ENCODE data around the gene CTPS1. TPM values are rescaled to one million over a fixed set of nuclear protein-coding genes. Genes with fewer than 3 reads are reported as not detected.

CTPS1 gene, protein sequence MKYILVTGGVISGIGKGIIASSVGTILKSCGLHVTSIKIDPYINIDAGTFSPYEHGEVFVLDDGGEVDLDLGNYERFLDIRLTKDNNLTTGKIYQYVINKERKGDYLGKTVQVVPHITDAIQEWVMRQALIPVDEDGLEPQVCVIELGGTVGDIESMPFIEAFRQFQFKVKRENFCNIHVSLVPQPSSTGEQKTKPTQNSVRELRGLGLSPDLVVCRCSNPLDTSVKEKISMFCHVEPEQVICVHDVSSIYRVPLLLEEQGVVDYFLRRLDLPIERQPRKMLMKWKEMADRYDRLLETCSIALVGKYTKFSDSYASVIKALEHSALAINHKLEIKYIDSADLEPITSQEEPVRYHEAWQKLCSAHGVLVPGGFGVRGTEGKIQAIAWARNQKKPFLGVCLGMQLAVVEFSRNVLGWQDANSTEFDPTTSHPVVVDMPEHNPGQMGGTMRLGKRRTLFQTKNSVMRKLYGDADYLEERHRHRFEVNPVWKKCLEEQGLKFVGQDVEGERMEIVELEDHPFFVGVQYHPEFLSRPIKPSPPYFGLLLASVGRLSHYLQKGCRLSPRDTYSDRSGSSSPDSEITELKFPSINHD
- total RNA-seq (2016; rRNA removed; fragmentation: Illumina TruSeq; extraction: Trizol) (42.8 and 63.1 TPM in 2 replicates), polyA plus RNA-seq (2011; rRNA removed) (9.6 and 10.1 TPM in 2 replicates), polyA minus RNA-seq (2011; rRNA and poly(A)+ RNA removed; ENCODE audit: low replicate concordance) (23.3 and 120 TPM in 2 replicates), Bru-seq, nascent RNA (percentile 84 among the genes with signal in this experiment), BruChase-seq, experiment 1, labeled RNA remaining after a 6-hour chase (percentile 79 among the genes with signal in this experiment), BruChase-seq, experiment 2, labeled RNA remaining after a 2-hour chase (percentile 87 among the genes with signal in this experiment)
- 8.1 and 8.4 TPM in 2 replicates for total RNA-seq (2016; cell fraction: cytosol; rRNA removed; fragmentation: Illumina TruSeq; extraction: Trizol; ENCODE audit: low read depth)
- 40.9 and 54.3 TPM in 2 replicates for total RNA-seq (2016; cell fraction: insoluble cytoplasmic fraction; rRNA removed; fragmentation: Illumina TruSeq; extraction: Trizol)
- 18.5 and 19.2 TPM in 2 replicates for total RNA-seq (2016; cell fraction: membrane; rRNA removed; fragmentation: Illumina TruSeq; extraction: Trizol)
- total RNA-seq (2016; cell fraction: nucleus; rRNA removed; fragmentation: Illumina TruSeq; extraction: Trizol) = 56.4 and 60.8 TPM in 2 replicates
- 6.4 and 7.9 TPM in 2 replicates for polyA plus RNA-seq (2011; cell fraction: cytosol; rRNA removed)
- polyA plus RNA-seq (2011; cell fraction: nucleus; rRNA removed) = 42.7 and 43.4 TPM in 2 replicates
- polyA plus RNA-seq (2012) = 19.4 and 21.9 TPM in 2 replicates
- 4.7 and 5.0 TPM in 2 replicates for polyA plus RNA-seq (2016; cell fraction: cytosol; fragmentation: Illumina TruSeq; extraction: Trizol; ENCODE audit: low read depth)
- 61.3 and 68.4 TPM in 2 replicates for polyA plus RNA-seq (2016; cell fraction: insoluble cytoplasmic fraction; fragmentation: Illumina TruSeq; extraction: Trizol; ENCODE audit: low read depth)
- 9.5 and 10.5 TPM in 2 replicates for polyA plus RNA-seq (2016; cell fraction: membrane; fragmentation: Illumina TruSeq; extraction: Trizol; ENCODE audit: low read depth)
- polyA plus RNA-seq (2016; cell fraction: nucleus; fragmentation: Illumina TruSeq; extraction: Trizol; ENCODE audit: insufficient read depth, low read depth) = 105 and 109 TPM in 2 replicates
- 7.5 and 8.1 TPM in 2 replicates for polyA minus RNA-seq (2011; cell fraction: cytosol; rRNA and poly(A)+ RNA removed)
- polyA minus RNA-seq (2011; cell fraction: nucleus; rRNA and poly(A)+ RNA removed) = 51.4 and 55.3 TPM in 2 replicates
- long read RNA-seq, experiment 1, transcript CTPS1-202 (19 exons, 3,201 nt) = major isoform, 33 of 49 reads
- long read RNA-seq, experiment 1, partial matches to known transcripts = 5 of 49 reads
- long read RNA-seq, experiment 1, other reads (novel, unspliced or antisense) = 7 of 49 reads
- long read RNA-seq, experiment 2, transcript CTPS1-202 (19 exons, 3,201 nt) = major isoform, 32 of 69 reads
- long read RNA-seq, experiment 2, partial matches to known transcripts = 24 of 69 reads
- long read RNA-seq, experiment 2, other reads (novel, unspliced or antisense) = 9 of 69 reads

DNA sequence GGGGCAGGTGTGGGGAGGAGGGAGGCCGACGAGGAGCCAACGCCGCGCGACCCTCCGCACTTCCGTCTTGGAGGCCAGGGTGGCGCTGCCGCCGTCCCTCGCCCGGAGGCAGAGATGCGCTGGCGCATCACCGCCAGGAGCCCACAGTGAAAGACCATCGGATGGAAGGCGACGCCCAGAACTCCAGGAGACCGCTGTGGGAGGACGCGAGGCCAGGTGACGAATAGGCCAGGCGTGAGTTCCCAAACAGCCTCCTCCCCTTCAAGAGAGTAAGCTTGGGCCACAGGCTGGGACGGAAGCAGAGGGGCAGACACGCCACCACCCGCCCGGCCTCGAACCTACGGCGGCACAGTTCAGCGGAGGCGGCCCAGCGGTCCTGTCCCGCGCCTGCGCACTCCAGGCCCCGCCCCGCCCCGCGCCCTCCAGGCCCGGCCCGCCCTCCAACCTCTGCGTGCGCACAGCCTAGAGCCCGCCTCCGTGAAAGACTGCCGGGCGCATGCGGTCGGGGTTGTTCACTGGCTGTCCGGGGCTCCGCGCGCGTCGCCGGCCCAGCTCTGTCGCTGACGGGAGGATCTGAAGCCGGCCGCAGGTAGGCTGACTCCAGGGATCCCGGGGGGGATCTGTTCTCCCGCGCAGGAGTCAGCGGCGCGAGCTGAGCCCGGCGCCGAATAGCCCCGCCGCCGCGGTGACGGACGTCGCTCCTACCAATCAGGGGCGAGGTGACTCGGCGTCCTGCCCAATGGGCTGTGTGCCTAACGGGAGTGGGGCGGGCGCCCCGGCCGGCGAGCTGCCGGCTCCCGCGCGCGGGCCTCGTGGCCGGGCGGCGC is at the start of gene CTPS1:
TSS of gene CTPS1 (plus strand) at position 456 of the 827 bp plus-strand sequence. CDS start 3,595 bp downstream, outside the sequence.
- intact Hi-C loops (cut with micrococcal nuclease; ENCODE audit: unreplicated experiment) = no loop called here
- Histone ChIP-seq H3K9me3 (ENCODE audit: low read length) (no peaks in the 10 kb centered on the region), H3K36me3 (replicated peaks in 1 of 2; ENCODE audit: control insufficient read depth in 1 of 2, insufficient read depth in 2 of 2, low read length in 2 of 2) (peaks cover 3 to 15% of the 10 kb centered on the region in 2 experiments), H3K27me3 (ENCODE audit: control insufficient read depth in 1 of 2, insufficient read depth in 2 of 2, low read length in 2 of 2) (no peaks in the 10 kb centered on the region), H3K9ac (ENCODE audit: insufficient read depth, low read depth, low read length) (peak within 1 kb of the TSS; percentile 83), H3K4me2 (ENCODE audit: low read depth, low read length) (peak within 1 kb of the TSS; percentile 91), H2AFZ (ENCODE audit: low read length) (no peak within 1 kb of the TSS), H3K79me2 (ENCODE audit: insufficient read depth, low read length) (peaks cover 37% of the 10 kb centered on the region), H3K4me1 (ENCODE audit: insufficient read depth, low read length) (peaks cover 49% of the 10 kb centered on the region), H3K27ac (ENCODE audit: extremely low read length, insufficient read depth, low read length) (peak within 1 kb of the TSS; percentile 98), H4K20me1 (ENCODE audit: insufficient read depth, low read length) (no peaks in the 10 kb centered on the region), H3K4me3 (replicated peaks in 1 of 3; ENCODE audit: insufficient read depth in 1 of 3, low read depth in 2 of 3, low read length in 3 of 3) (peak within 1 kb of the TSS; percentile 51 to 73 (median 69))
- ATAC-seq (peak; percentile 96), DNase-seq (ENCODE audit: low spot score) (peak; percentile 84), FAIRE-seq (no peak)
- 74% methylated on average over 16 of the region's 96 CpGs for WGBS (ENCODE audit: low lambda C conversion rate)
- no TSS peak for BruUV-seq (replicated peaks)
- ChIA-PET POLR2A (interaction anchor here (1.0 to 2.0 kb wide), 7 partner anchors 9 to 447 kb away, joined by 3 to 13 read pairs (median 4); partner anchors contain the start of genes CITED4 and ZNF684), CTCF (ENCODE audit: low intra/inter-chr PET ratio, low total read pairs) (no interaction called here)
- in situ Hi-C loops (cut with HindIII; ENCODE audit: extremely low pct_ligation_motif_present, low pct_unique_long_range_greater_than_20kb) = no loop called here
- TF ChIP-seq ZNF20 (CRISPR knock-in tag; IDR thresholded peaks at IDR 0.05) = no peak
- peak; percentile 66; the same call in 1 of the 2 replicates for TF ChIP-seq TSC22D2 (CRISPR knock-in tag; IDR thresholded peaks at IDR 0.05; ENCODE audit: borderline replicate concordance)
- peak; percentile 50; the same call in 1 of the 2 replicates for TF ChIP-seq ZNF563 (CRISPR knock-in tag; IDR thresholded peaks at IDR 0.05)
- TF ChIP-seq BCL6 (CRISPR knock-in tag; IDR thresholded peaks at IDR 0.05) = no peak
- TF ChIP-seq POLR2AphosphoS5 (IDR thresholded peaks at IDR 0.05; ENCODE audit: low read depth, low read length) = peak; percentile 71; the same call in 1 of the 2 replicates
- peak; percentile 53; the same call in 1 of the 2 replicates for TF ChIP-seq KDM2A (CRISPR knock-in tag; IDR thresholded peaks at IDR 0.05; ENCODE audit: borderline replicate concordance, low read depth)
- no peak for TF ChIP-seq RFXANK (CRISPR knock-in tag; IDR thresholded peaks at IDR 0.05)
- TF ChIP-seq, protein P1, sequence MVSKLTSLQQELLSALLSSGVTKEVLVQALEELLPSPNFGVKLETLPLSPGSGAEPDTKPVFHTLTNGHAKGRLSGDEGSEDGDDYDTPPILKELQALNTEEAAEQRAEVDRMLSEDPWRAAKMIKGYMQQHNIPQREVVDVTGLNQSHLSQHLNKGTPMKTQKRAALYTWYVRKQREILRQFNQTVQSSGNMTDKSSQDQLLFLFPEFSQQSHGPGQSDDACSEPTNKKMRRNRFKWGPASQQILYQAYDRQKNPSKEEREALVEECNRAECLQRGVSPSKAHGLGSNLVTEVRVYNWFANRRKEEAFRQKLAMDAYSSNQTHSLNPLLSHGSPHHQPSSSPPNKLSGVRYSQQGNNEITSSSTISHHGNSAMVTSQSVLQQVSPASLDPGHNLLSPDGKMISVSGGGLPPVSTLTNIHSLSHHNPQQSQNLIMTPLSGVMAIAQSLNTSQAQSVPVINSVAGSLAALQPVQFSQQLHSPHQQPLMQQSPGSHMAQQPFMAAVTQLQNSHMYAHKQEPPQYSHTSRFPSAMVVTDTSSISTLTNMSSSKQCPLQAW (CRISPR knock-in tag; IDR thresholded peaks at IDR 0.05) = 0 out of 2 replicates have a peak, but pooled peaks have one; percentile 28
- 0 out of 2 replicates have a peak, but pooled peaks have one; percentile 59 for TF ChIP-seq ZNF138 (CRISPR knock-in tag; IDR thresholded peaks at IDR 0.05; ENCODE audit: low read depth)
- TF ChIP-seq, protein P2, sequence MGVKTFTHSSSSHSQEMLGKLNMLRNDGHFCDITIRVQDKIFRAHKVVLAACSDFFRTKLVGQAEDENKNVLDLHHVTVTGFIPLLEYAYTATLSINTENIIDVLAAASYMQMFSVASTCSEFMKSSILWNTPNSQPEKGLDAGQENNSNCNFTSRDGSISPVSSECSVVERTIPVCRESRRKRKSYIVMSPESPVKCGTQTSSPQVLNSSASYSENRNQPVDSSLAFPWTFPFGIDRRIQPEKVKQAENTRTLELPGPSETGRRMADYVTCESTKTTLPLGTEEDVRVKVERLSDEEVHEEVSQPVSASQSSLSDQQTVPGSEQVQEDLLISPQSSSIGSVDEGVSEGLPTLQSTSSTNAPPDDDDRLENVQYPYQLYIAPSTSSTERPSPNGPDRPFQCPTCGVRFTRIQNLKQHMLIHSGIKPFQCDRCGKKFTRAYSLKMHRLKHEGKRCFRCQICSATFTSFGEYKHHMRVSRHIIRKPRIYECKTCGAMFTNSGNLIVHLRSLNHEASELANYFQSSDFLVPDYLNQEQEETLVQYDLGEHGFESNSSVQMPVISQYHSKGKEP (CRISPR knock-in tag; IDR thresholded peaks at IDR 0.05) = no peak
- TF ChIP-seq ZNF746 (CRISPR knock-in tag; IDR thresholded peaks at IDR 0.05) = 0 out of 2 replicates have a peak, but pooled peaks have one; percentile 29
